Panc1 (cell line): ENCODE measurements around the gene IL17C. TPM values are rescaled to one million over a fixed set of nuclear protein-coding genes. Genes with fewer than 3 reads are reported as not detected.

Experiments
- ATAC-seq: fragments of 200-7000 bp; cut with Tn5 transposase; 2 replicates; pipeline ENCODE4 v1.9.1; 2020; ENCODE audit warnings: mild to moderate bottlenecking, moderate library complexity
- BruUV-seq: library from RNA; stranded (reverse); fragments of 400-500 nt; replicated peaks from 2 replicates; lab custom pipeline; 2021; lab: Mats Ljungman, UMichigan
- CTCF ChIA-PET: fragments of 300-600 bp; sonication (Branson Sonifier 250); formaldehyde crosslinking; loops from one replicate; lab custom pipeline; 2022; ENCODE audit warnings: antibody characterized with exemption; lab: Charles Lee
- POLR2A ChIA-PET: fragments of 300-600 bp; sonication (Branson Sonifier 250); formaldehyde crosslinking; loops from one replicate; lab custom pipeline; 2022; ENCODE audit warnings: antibody characterized with exemption; lab: Charles Lee
- DNase-seq: peaks from one replicate; pipeline ENCODE4 v3.0.0-alpha.2; 2010; ENCODE audit warnings: low read depth, low spot score
- H3K27ac ChIP-seq: 2 replicates; pipeline ENCODE4 v1.5.1; 2011; ENCODE audit warnings: mild to moderate bottlenecking, low read length, inconsistent platforms
- H3K27me3 ChIP-seq: fragments of 200-500 bp; sonication (Bioruptor generic); 2 replicates; pipeline ENCODE4 v1.6.0; 2014; ENCODE audit warnings: low read length, inconsistent platforms; ENCODE audit not compliant: control insufficient read depth, insufficient read depth
- H3K36me3 ChIP-seq: fragments of 200-500 bp; sonication (Bioruptor generic); 2 replicates; pipeline ENCODE4 v1.5.1; 2014; ENCODE audit warnings: inconsistent platforms, mild to moderate bottlenecking, low read length, moderate library complexity; ENCODE audit not compliant: control insufficient read depth, insufficient read depth
- H3K4me1 ChIP-seq: 2 replicates; pipeline ENCODE4 v1.5.1; 2011; ENCODE audit warnings: inconsistent platforms, mild to moderate bottlenecking, low read length, moderate library complexity; ENCODE audit not compliant: control insufficient read depth, insufficient read depth
- H3K4me3 ChIP-seq, 2 experiments: 2 replicates each; pipeline ENCODE4 v1.5.1; 2011 to 2012; ENCODE audit warnings: low read depth in 2 of 2, low read length in 2 of 2, mild to moderate bottlenecking in 2 of 2, inconsistent platforms in 1 of 2, moderate library complexity in 1 of 2
- H3K9me3 ChIP-seq: fragments of 200-500 bp; sonication (Bioruptor generic); 2 replicates; pipeline ENCODE4 v1.5.1; 2014; ENCODE audit warnings: low read depth, mild to moderate bottlenecking, inconsistent platforms, low read length, moderate library complexity; ENCODE audit not compliant: control insufficient read depth, insufficient read depth
- CTCF ChIP-seq: fragments of 450-650 bp; IDR thresholded peaks from 2 replicates; pipeline ENCODE4 v1.5.1; 2017; ENCODE audit warnings: mild to moderate bottlenecking
- POLR2AphosphoS5 ChIP-seq: IDR thresholded peaks from 2 replicates; pipeline ENCODE4 v1.6.1; 2012; ENCODE audit warnings: mild to moderate bottlenecking, low read depth, low read length, moderate library complexity
- REST ChIP-seq, 2 experiments: IDR thresholded peaks; 2 replicates each; pipeline ENCODE4 v1.6.1; 2011 to 2012; ENCODE audit warnings: low read depth in 2 of 2, control low read depth in 1 of 2, low read length in 1 of 2, mild to moderate bottlenecking in 1 of 2, moderate library complexity in 1 of 2; ENCODE audit not compliant: insufficient read depth in 1 of 2
- SIN3A ChIP-seq: IDR thresholded peaks from 2 replicates; pipeline ENCODE4 v1.6.1; 2012; ENCODE audit warnings: low read depth, mild to moderate bottlenecking, low read length, moderate library complexity, borderline replicate concordance; ENCODE audit not compliant: insufficient read depth
- TCF7L2 ChIP-seq: IDR thresholded peaks from 2 replicates; pipeline ENCODE4 v1.6.1; 2011; ENCODE audit warnings: mild to moderate bottlenecking, low read depth, low read length, inconsistent platforms
- in situ Hi-C: cut with HindIII; loops from 2 replicates; pipeline ENCODE4 v1.10.0; 2016; ENCODE audit warnings: low sequenced_read_pairs, low pct_unique_long_range_greater_than_20kb
- intact Hi-C: fragments of 100-400 bp; cut with micrococcal nuclease; formaldehyde crosslinking; loops from one replicate; pipeline ENCODE4 v1.10.0; 2022; ENCODE audit not compliant: unreplicated experiment
- total RNA-seq: library from RNA; stranded (reverse); gene quantifications from one replicate; pipeline ENCODE4 v1.2.1, GENCODE V29; 2021; ENCODE audit not compliant: unreplicated experiment

Gene IL17C
- total RNA-seq, 1 experiment from 2014 or later, result not detected

- BruUV-seq, result no TSS peak
- ChIA-PET CTCF (no interaction called here), POLR2A (no interaction called here)
- no peak overlapping the region for H3K4me3 ChIP-seq
- TF ChIP-seq REST (IDR thresholded peaks at IDR 0.05; ENCODE audit: insufficient read depth in 1 of 2, low read depth in 2 of 2, low read length in 1 of 2), result no peak
- H3K36me3 ChIP-seq, result no peaks in the 10 kb centered on the region
- H3K4me1 ChIP-seq, result no peaks in the 10 kb centered on the region
- H3K27me3 ChIP-seq, result no peaks in the 10 kb centered on the region
- no peaks in the 10 kb centered on the region for H3K9me3 ChIP-seq
- intact Hi-C loops (no loop called here), in situ Hi-C loops (no loop called here)
- ATAC-seq, result no peak
- DNase-seq, result no peak
- H3K27ac ChIP-seq, result no peak overlapping the region
Observed at GRCh38 chr16:88636488-88637265, 1.7 kb upstream of the IL17C start.

GRCh38 chr16:88639231-88640038, 1.1 kb downstream of the IL17C start:
- ChIA-PET CTCF (no interaction called here), POLR2A (no interaction called here)

More at GRCh38 chr16:88639231-88640038, 1.1 kb downstream of the IL17C start:
- Histone ChIP-seq H3K36me3 (no peaks in the 10 kb centered on the region), H3K27me3 (no peaks in the 10 kb centered on the region), H3K4me3 (no peak overlapping the region), H3K9me3 (no peaks in the 10 kb centered on the region), H3K27ac (no peak overlapping the region), H3K4me1 (no peaks in the 10 kb centered on the region)
- intact Hi-C loops, result no loop called here
- DNase-seq (no peak), ATAC-seq (0 out of 2 replicates have a peak, but pooled peaks have one; percentile 3)
- BruUV-seq, result no TSS peak
- in situ Hi-C loops, result no loop called here
- TF ChIP-seq POLR2AphosphoS5 (no peak), SIN3A (no peak), TCF7L2 (no peak), CTCF (no peak), REST (IDR thresholded peaks at IDR 0.05; ENCODE audit: insufficient read depth in 1 of 2, low read depth in 2 of 2, low read length in 1 of 2) (no peak)
